ENCODE results near the gene SRM. TPM values are rescaled to one million over a fixed set of nuclear protein-coding genes. Genes with fewer than 3 reads are reported as not detected.
"Not testable (repeated sequence)": the region's sequence is repeated elsewhere in the genome, so short reads cannot be mapped to it uniquely, and the experiment has no call there.

The SRM gene
- total RNA-seq, 2 donors from 2014 or later: 106 to 107 TPM

DNA sequence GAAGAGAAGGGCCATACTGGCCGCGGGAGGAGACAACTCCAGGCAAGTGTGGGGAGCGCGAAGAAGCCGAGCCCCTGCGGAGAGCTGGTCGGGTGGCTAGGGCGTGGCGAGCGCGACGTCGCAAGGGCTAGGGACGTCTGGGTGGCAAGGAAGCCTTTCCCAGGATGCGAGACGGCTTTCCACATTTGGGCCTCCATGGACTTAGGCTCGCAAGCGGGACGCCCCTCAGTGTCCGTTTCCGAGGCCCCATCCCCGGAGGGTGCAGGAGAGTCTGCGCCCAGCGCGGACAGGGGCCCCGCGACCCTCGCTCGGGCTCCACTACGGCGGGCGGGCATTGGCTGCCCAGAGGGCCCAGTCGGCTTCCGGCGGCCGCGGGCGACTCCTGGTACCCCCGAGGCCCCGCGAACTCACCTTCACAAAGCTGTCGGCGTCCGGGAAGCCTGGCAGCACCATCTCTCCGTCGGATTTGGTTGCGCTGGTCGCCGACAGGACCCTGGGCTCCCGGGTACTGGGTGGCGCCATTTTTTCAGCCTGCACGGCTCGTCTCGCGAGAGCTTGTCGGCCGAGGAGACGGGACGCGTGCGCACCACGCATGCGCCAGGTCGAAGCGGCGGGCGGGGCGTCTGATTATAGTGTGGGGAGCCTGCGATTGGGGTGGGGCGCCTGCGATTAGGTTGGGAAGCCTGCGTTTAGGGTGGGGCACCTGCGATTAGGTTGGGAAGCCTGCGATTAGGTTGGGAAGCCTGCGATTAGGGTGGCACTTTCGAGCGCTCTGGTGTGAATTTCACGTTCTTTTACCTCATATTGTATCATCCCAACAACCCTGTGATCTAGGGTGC, 39.7 kb upstream of the SRM start, which contains the start of gene EXOSC10:
Gene EXOSC10 (minus strand): TSS at position 560 of the 839 bp plus-strand sequence. CDS start 38 bp downstream, at position 522.
- peak within 1 kb of the TSS; percentile 95 for H3K9ac ChIP-seq (ENCODE audit: extremely low read depth, low read length, poor library complexity, severe bottlenecking)
- Mint-ChIP-seq H3K36me3 (ENCODE audit: low read depth) (peaks cover 29% of the 10 kb centered on the region), H3K4me1 (peaks cover 4% of the 10 kb centered on the region), H3K27ac (peak within 1 kb of the TSS; percentile 95), H3K4me3 (peak within 1 kb of the TSS; percentile 86), H3K9me3 (no peaks in the 10 kb centered on the region), H3K27me3 (ENCODE audit: insufficient read depth) (no peaks in the 10 kb centered on the region)
- DNase-seq: peak; percentile 98
- 2 to 6% methylated on average over 28 to 78 of the region's 78 CpGs for WGBS, 2 experiments (ENCODE audit: insufficient coverage in 1 of 2, insufficient read length in 1 of 2)
- H3K9me3 ChIP-seq (ENCODE audit: control insufficient read depth, low read length): no peaks in the 10 kb centered on the region
- H3K27ac ChIP-seq (ENCODE audit: low read depth, low read length): peak within 1 kb of the TSS; percentile 84
- peak within 1 kb of the TSS; percentile 100 for H3K4me3 ChIP-seq (ENCODE audit: low read length)
- no peaks in the 10 kb centered on the region for H3K27me3 ChIP-seq (ENCODE audit: control insufficient read depth, insufficient read depth, low read length, poor library complexity, severe bottlenecking)
- H3K36me3 ChIP-seq (ENCODE audit: control insufficient read depth, insufficient read depth, low read length): peaks cover 35% of the 10 kb centered on the region
- no peaks in the 10 kb centered on the region for H3K4me1 ChIP-seq (ENCODE audit: control insufficient read depth, insufficient read depth, low read length)
- TF ChIP-seq, protein P1, sequence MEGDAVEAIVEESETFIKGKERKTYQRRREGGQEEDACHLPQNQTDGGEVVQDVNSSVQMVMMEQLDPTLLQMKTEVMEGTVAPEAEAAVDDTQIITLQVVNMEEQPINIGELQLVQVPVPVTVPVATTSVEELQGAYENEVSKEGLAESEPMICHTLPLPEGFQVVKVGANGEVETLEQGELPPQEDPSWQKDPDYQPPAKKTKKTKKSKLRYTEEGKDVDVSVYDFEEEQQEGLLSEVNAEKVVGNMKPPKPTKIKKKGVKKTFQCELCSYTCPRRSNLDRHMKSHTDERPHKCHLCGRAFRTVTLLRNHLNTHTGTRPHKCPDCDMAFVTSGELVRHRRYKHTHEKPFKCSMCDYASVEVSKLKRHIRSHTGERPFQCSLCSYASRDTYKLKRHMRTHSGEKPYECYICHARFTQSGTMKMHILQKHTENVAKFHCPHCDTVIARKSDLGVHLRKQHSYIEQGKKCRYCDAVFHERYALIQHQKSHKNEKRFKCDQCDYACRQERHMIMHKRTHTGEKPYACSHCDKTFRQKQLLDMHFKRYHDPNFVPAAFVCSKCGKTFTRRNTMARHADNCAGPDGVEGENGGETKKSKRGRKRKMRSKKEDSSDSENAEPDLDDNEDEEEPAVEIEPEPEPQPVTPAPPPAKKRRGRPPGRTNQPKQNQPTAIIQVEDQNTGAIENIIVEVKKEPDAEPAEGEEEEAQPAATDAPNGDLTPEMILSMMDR (conservative IDR thresholded peaks at IDR 0.05): no peak

DNA sequence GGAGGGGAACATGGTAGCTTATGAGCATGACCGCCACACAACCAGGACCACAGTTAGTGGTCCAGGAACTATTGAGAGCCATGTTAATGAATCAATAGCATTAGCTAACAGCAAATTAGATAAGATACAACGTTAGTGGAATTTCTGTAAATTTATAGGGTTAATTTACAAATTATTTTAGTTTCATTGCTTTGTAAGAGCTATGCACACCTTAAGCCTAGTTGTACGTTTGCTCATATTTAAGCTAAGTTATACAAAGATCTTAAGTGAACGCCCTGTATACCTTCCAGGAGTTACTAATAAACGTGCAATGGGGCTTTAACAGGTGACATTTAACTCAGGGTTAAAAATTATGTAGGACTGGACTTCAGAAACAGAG, 39.1 kb upstream of the SRM start:
- TF ChIP-seq, protein P1 (conservative IDR thresholded peaks at IDR 0.05): no peak

DNA sequence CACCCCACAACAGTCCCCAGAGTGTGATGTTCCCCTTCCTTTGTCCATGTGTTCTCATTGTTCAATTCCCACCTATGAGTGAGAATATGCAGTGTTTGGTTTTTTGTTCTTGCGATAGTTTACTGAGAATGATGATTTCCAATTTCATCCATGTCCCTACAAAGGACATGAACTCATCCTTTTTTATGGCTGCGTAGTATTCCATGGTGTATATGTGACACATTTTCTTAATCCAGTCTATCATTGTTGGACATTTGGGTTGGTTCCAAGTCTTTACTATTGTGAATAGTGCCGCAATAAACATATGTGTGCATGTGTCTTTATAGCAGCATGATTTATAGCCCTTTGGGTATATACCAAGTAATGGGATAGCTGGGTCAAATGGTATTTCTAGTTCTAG, 24.0 kb upstream of the SRM start:
- H3K27me3 ChIP-seq (ENCODE audit: control insufficient read depth, insufficient read depth, low read length, poor library complexity, severe bottlenecking); H3K27ac ChIP-seq (ENCODE audit: low read depth, low read length); H3K9me3 ChIP-seq (ENCODE audit: control insufficient read depth, low read length); H3K27me3 Mint-ChIP-seq (ENCODE audit: insufficient read depth); H3K4me3 Mint-ChIP-seq; H3K27ac Mint-ChIP-seq; H3K9me3 Mint-ChIP-seq; H3K9ac ChIP-seq (ENCODE audit: extremely low read depth, low read length, poor library complexity, severe bottlenecking); H3K4me1 Mint-ChIP-seq; DNase-seq; H3K4me3 ChIP-seq (ENCODE audit: low read length); H3K4me1 ChIP-seq (ENCODE audit: control insufficient read depth, insufficient read depth, low read length): not testable (repeated sequence)
- peaks cover 60% of the 10 kb centered on the region for H3K36me3 ChIP-seq (ENCODE audit: control insufficient read depth, insufficient read depth, low read length)
- peaks cover 70% of the 10 kb centered on the region for H3K36me3 Mint-ChIP-seq (ENCODE audit: low read depth)
- 92% methylated on average over 1 of the region's 3 CpGs; no CpG with 5 or more reads in 1 of the 2 experiments for WGBS, 2 experiments (ENCODE audit: insufficient coverage in 1 of 2, insufficient read length in 1 of 2)

More for the DNA sequence above, 39.1 kb upstream of the SRM start:
- H3K4me3 ChIP-seq (ENCODE audit: low read length): peak overlapping the region; percentile 100
- Mint-ChIP-seq H3K27me3 (ENCODE audit: insufficient read depth) (no peaks in the 10 kb centered on the region), H3K27ac (peak overlapping the region; percentile 95), H3K4me3 (peak overlapping the region; percentile 86), H3K9me3 (no peaks in the 10 kb centered on the region), H3K4me1 (peaks cover 4% of the 10 kb centered on the region), H3K36me3 (ENCODE audit: low read depth) (peaks cover 34% of the 10 kb centered on the region)
- H3K36me3 ChIP-seq (ENCODE audit: control insufficient read depth, insufficient read depth, low read length): peaks cover 41% of the 10 kb centered on the region
- H3K9ac ChIP-seq (ENCODE audit: extremely low read depth, low read length, poor library complexity, severe bottlenecking): peak overlapping the region; percentile 95
- DNase-seq: no peak
- no peaks in the 10 kb centered on the region for H3K27me3 ChIP-seq (ENCODE audit: control insufficient read depth, insufficient read depth, low read length, poor library complexity, severe bottlenecking)
- H3K27ac ChIP-seq (ENCODE audit: low read depth, low read length): no peak overlapping the region
- H3K9me3 ChIP-seq (ENCODE audit: control insufficient read depth, low read length): no peaks in the 10 kb centered on the region
- H3K4me1 ChIP-seq (ENCODE audit: control insufficient read depth, insufficient read depth, low read length): no peaks in the 10 kb centered on the region
- WGBS, 2 experiments (ENCODE audit: insufficient coverage in 1 of 2, insufficient read length in 1 of 2): 8 to 27% methylated on average over 4 to 5 of the region's 5 CpGs

All from endodermal cell (in vitro differentiated cells).